HG02642 (cell line): ENCODE measurements around the gene PITX2.
"Not testable (repeated sequence)": the region's sequence is repeated elsewhere in the genome, so short reads cannot be mapped to it uniquely, and the experiment has no call there.

Experiments
- ATAC-seq: cut with Tn5 transposase; IDR thresholded peaks from one replicate; pipeline ENCODE4 v1.9.1; 2021; ENCODE audit warnings: mild to moderate bottlenecking; ENCODE audit not compliant: unreplicated experiment, poor library complexity

Gene PITX2

DNA sequence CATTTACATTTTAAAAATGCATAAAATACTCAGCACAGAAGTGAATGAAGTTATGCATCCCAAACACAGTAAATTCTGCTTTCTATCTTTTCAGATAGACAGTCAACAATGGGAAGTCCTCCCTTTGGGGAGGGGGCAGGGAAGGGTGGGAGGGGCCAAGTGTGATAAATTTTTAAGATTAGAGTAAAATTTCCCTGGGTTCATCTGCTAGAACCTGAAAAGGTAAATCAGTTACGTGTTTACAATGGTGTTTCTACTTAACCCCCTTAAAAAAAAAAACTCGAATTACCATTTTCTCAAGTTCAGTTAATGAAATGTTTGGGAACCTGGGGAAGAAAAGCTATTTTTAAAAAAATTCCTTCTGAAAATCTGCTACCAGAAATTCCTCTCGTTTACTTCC is 9.1 kb downstream of the PITX2 start:
- no peak for ATAC-seq

DNA sequence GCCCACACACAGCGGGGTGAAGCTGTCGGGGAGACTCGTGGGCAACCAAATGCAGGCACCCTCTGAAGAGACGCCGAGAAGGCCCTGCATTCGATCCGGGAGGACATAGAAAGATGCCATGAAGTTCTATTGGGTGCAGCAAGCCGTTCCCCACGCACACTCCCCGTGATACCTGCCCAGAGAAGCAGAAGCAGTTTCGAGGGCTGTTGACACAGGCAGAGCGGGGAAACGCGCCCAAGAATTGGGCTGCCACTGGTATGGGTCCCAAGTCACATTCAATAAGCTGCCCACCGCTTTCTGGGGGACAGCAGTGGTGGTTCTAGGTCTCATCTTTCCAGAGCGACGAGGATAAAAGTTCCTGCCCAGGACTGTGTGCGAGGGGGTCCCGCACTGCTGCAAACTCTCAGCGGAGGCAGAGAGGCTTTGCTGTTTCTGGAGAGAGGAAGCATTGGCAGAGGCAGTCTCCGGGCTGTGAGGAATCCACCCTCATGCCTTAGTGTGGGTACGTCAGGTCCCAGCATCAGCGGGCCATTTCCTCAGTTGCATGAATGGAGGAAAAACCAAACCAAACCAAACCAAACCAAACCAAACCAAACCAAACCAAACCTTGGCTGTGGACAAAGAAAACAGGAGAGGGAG is 10.1 kb downstream of the PITX2 start:
- no peak for ATAC-seq

DNA sequence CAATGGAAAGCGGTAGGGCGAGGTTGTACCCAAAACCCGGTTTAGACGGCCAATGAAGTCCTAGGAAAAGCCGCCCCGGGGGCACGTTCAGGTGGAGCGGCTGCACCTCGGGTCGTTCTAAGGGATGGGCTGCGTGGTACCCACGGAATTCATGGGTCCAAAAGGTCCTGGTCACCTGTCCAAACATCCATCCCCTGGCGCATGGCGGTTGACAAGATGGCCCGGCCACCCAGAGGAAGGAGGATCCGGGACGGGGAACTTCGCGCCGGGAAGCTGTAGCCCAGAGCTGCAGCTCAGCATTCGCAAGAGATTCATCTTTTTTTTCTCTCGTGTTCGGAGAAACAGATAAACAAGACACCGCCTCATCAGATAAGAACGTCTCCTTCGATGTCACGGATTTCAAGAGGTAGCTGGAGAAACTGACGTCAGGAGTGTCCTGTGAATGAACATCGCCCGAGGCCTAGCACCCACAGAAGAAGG is 10.9 kb downstream of the PITX2 start:
- no peak for ATAC-seq

DNA sequence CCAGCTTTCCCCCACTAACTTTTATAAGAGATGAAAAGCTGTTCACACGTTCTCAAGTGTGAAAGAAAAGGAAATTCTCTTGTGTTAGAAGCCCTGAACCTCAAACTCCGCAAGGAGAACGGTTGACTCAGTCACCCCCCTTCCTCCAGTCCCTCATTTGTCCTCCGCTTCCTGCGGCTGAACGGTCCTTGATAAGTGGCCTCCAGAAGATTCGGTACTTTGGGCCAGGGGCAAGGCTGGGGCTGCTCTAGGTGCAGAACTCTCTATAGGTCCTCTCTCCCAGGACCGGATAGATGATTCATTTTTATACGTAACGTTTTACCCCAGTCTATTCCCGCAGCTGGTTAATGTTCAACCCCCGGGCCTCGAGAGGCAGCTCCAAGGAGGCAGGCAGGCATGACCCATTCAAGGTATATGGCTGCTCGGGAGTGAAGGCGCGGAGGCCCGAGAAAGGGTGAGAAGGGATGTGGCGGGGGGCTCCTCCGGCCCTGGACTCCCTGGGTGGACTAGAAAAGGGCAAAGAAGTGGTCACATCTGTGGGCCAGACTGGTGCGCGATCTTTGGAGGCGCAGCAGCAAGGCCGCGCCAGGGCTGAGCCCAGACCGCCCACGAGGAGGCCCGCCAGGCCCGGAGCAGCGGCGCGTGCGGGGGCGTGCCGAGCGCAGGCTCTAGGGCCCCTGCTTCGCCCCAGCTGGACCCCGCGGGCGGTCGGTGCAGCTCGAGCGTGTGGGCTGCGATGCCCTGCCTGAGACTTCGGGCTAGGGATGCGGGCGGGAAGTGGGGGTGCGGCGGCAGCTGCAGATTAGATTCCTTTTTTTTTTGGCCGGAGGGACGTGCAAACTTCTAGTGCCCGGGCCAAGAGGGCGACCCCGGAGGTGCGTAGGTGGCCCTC is 11.7 kb downstream of the PITX2 start:
- peak; percentile 79 for ATAC-seq

DNA sequence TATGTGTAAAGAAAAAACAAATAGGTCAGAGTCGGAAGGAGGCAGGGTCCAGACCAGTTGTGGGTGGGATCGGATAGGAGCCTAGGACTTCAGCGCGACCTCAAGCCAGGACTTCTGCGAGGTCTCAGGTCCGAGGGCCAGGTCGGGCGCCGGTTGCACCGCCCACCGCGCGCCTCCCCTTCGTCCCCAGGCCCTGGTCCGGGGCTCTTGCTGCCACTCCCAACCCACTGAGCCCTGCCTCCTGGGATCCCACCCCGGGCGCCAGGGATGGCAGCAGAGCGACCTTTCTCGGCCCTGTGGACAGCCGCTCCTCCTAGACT is 12.3 kb downstream of the PITX2 start:
- peak; percentile 17 for ATAC-seq

DNA sequence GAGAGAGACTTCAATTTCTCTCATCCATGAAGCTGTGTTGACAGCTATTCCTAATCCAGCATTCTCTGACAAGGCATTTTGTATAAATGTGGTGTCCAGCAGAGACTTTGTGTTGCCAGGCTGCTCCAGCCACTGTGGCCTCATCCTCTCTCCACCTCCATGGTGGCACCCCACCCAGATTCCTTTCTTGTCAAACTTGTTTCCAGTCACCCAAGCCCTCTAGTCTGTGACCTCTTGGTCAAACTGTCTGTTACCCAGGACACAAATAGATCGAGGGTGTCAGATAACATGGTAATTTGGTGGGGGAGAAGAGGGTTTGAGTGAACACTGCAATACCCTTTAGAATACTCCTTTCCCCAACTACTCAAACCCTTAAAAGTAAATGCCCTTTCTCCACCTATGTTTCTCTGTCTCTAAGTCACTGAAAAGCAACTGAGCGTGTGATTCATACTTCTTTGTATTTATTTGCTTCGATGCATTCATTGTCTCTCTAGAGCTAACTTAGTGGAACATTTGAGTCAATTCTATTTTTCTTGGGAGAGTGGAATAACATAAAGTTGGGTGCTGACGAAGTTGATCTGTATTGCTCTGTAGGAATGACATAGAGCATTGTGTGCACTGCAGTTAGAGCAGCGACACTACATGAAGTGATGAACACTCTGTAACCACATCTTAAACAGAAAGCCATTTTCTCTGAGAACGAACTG is 13.7 kb downstream of the PITX2 start:
- ATAC-seq, result no peak

DNA sequence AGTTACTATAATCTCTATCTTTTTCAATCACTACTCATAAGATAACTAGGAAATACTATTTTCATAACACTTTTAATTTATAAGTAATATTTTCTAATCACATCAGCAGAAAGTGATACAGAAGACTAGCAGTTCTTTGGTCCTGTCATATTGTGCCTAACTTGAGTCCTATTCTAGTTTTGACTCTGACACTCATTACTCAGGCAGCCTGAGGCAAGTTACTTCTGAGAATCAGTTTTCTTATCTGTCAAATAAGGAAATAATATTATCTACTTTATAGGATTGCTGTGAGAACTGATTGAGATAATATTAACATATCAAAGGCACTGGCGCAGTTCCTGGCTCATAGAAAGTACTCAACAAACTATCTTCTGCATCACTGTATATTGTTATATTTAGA is 17.8 kb downstream of the PITX2 start:
- ATAC-seq, result no peak

DNA sequence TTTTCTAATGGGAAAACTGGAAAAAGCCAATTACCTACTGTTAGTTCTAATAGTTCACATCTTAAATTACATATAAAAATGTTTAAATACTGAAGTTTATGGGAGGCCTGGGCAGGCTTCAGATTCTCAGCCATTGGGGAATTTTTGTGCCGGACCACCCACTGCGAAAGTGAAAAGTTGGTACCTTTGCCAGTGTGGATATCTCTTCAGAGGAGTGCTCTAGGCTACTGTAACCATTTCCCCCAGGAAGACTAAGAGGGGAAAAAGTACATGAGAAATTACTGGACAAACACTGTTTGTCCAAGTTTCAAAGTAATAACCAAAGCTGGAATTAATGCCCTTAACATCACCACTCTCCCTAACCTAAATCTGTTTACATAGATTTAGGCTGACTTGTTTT is 20.8 kb downstream of the PITX2 start:
- ATAC-seq, result no peak

DNA sequence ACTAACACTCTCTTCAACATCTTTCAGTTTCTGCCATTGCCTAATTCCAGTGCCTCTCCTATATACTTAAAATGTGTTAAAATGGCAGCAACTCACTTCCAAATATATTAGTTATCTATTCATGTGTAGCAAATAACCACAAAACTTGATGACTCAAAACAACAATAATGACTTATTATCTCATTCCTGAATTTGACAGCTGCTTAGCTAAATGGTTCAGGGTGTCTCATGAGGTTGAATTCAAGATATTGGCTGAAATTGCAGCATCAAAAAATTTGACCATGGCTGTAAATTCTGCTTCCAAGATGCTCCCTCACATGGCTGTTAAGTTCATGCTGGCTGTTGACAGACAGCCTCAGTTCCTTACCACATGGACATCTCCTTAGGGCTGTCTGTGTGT is 25.3 kb downstream of the PITX2 start:
- ATAC-seq, result no peak

DNA sequence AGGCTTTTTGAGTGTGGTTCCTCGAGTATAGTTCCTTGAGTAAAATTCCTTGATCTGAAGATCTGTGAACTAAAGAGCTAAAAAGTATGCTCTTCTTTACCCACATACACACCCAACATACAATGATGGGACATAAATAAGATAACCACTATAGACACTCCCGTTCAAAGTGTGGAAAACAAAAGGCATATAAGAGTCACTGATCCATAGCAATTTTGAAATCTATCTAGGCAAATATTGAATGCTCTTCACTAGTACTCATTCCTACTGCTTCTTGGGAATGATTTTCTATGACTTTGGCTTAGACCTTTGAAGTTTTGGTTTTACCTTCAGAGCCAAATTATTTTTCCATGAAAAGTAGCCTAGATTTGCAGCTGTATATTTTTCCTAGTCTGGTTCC is 26.4 kb downstream of the PITX2 start:
- ATAC-seq, result no peak

DNA sequence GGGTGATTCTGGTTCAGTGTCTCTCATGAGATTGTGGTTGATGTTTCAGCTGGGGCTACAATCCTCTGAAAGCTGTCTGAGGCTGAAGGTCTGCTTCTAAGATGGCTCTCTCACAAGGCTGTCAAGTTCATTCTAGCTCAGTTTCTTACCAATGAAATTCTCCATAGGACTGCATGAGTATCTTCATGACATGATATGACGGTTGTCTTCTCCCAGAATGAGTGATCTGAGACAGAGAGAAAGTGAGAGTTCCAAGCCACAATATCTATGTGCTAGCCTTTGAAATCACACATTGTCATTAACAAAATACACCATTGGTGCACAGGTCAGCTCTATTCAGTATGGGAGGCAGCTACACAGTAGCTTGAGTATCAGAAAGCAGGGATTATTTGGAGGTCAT is 27.3 kb downstream of the PITX2 start:
- ATAC-seq, result no peak

DNA sequence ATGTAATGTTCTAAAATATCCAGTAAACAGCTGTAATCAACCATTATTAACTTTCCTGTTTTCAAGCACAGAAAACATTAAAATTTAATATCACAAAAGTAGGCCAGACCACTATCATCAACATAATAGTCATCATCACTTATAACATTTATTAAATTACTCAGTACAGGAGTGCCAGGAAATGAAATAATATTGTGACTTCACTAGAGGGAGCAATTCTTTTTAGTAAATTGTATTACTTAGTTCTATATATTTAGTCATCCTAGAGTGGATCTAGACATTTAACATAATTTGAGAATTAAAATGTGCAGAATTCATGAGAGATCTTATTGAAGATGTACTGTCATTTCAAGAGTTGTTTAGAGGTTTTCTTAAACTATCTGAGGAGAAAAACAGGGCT is 33.6 kb downstream of the PITX2 start:
- no peak for ATAC-seq

DNA sequence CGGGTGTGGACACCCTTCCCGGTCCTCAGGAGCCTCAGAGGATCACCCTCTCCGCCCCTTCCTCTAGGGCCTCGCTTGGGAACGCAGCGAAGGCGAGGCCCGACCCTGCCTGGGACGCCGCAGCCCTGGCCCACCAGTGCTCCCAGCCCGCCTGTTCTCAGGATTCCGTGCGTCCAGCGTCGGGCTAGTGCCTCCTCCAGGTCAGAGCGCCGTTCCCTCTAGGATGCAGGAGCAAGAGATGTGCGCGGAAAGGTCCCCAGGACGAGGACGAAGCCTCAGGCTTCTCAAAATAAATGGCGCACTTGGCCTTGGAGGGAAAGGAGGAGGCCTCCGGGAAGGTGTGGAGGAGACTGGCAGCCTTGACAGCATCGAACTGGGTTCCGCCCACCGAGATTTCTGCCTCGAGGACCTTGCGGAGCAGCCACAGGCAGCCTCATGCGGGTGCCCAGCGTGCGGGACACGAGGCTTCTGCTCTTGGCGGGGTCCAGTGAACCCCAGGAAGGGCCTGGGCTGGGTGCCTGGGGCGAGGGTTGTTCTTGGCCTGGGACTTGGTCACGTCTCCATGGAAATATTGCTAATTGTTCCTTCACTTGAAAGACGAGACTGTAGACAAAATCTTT is 35.1 kb downstream of the PITX2 start:
- no peak for ATAC-seq

DNA sequence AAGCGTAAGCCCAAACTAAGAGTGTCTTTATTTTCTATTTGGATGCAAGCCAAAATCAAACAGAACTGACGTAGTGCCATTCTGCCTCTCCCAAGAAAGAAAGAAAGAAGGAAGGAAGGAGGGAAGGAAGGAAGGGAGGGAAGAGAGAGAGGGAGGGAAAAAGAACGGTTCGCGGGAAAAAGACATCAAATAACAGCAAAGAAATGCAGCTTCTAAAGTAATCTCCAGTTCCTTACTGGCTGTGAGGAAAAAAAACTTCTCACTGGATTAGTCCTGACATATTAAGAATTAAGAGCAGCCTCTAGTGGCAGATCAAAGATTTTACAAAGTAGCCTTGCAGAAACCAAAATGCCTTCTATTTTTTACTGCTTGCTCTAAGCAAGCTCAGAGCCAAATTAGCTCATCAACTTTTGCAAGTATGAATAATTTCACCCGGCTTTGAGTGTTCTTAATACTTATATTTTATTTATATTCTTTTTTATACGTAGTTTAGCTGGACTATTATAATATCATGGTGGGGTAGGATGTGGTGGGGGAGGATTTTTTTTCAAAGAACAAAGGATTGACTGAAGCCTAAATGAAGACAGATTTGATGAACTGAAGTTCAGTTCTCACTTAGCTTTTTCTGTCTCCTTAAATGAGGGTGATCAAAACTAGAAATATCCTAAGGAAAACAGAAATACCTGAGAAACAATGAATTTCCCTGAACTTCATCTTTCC is 36.6 kb downstream of the PITX2 start:
- no peak for ATAC-seq

DNA sequence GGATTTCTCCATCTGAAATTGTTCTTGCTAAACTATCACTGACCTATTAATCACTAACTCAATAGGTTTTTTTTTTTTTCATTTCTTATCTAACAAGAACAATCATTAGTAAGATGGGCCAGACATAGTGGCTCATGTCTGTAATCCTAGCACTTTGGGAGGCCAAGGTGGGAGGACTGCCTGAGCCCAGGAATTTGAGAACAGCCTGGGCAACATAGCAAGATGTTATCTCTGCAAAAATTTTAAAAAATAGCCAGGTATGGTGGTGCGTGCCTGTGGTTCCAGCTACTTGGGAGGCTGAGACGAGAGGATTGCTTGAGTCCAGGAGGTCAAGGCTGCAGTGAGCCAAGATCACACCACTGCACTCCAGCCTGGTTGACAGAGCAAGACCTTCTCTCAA is 46.2 kb downstream of the PITX2 start:
- not testable (repeated sequence) for ATAC-seq
